Measurements from ENCODE around the gene DGLUCY. TPM values are rescaled to one million over a fixed set of nuclear protein-coding genes. Genes with fewer than 3 reads are reported as not detected.

The DGLUCY gene
- total and polyA plus RNA-seq, 11 donors: 53.7 to 234 (median 138) TPM

- H3K27me3 ChIP-seq: no peaks in the 10 kb centered on the region
- peaks cover 0 to 42% (median 24%) of the 10 kb centered on the region in 12 donors for H3K4me1 ChIP-seq
- peak overlapping the region in 1 of 12 donors; percentile 40 for H3K27ac ChIP-seq
- TF ChIP-seq POLR2A (IDR thresholded peaks at IDR 0.05) (no peak), CTCF (IDR thresholded peaks at IDR 0.05) (peak; percentile 77 to 96 (median 90))
- 51 to 60% (median 58%) methylated on average over 8 to 10 of the region's 10 CpGs for WGBS, 4 donors
- intact Hi-C loops (cut with DNase I): loop anchor here (1.0 to 10.0 kb wide), 10 partner anchors 108 to 271 kb away; partner anchors contain the start of gene RPS6KA5 (in 5 of the 10)
- H3K9me3 ChIP-seq: no peaks in the 10 kb centered on the region
- H3K4me3 ChIP-seq: no peak overlapping the region
- peak; percentile 80 to 86 (median 85) for DNase-seq
- ATAC-seq: peak in 3 of 4 donors; percentile 54 to 66 (median 58)
- peaks cover 0 to 84% (median 72%) of the 10 kb centered on the region in 9 donors for H3K36me3 ChIP-seq
Observed at GRCh38 chr14:91173221-91173670, 59.4 kb downstream of the DGLUCY start.

DNA sequence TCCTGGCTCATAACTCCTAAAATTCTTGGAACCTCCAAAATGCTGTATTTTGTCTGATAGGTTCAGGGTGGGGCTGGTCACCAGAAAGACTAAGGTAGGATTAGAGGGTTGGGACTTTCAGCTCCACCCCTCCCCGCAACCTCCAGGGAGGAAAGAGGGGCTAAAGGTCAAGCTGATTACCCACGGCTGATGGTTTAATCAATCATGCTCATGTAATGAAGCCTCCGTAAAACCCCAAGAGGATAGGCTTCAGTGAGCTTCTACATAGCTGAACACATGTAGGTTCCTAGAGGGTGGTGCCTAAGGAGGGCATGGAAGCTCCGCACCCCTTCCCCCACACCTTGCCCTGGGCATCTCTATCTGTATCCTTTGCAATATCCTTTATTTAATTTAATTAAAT is 60.0 kb downstream of the DGLUCY start:
- intact Hi-C loops (cut with DNase I): loop anchor here (1.0 to 10.0 kb wide), 10 partner anchors 109 to 272 kb away; partner anchors contain the start of gene RPS6KA5 (in 5 of the 10)
- TF ChIP-seq CTCF (IDR thresholded peaks at IDR 0.05) (no peak), POLR2A (IDR thresholded peaks at IDR 0.05) (no peak)
- H3K4me1 ChIP-seq: peaks cover 0 to 42% (median 24%) of the 10 kb centered on the region in 12 donors

DNA sequence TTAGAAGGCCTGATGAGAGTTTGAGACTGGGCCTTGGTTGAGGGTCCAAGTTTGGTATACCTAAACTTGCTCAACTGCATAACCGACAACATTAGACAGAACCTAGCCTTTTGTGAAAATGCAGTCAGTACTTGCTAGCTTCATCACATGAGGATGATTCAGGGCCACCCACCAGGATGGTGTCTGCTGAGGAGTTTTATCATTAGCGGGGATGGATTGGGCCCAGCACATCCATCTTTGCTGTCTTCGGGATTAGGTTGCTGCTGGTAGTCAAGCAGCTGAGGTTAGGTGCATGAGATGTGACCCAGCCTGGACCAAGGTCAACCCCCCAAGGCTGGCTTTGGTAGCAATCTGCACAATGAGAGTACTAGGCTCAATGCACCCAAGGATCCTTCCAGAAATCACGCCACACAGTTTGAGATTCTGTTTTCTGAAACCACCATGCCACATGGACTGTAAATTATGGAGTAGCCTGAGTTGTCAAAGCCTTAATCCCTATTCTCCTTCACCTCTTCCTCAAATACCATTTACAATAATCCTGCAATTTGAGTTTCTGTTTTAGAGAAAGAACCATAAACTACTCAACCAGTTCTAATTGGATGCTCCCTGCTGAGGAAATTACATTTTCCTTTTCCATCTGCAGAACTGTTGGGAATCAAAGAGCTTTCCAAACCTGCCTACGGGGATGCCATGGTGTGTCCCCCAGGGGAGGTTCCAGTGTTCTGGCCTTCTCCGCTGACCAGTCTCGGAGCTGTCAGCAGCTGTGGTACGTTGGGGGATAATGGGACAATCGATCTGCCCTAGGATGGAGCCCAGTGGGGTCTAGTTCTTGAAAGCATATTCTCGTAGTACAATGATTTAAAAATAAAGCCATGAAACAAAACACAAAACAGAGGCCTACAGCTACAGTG is 61.7 kb downstream of the DGLUCY start:
- 87 to 91% (median 89%) methylated on average over 9 to 10 of the region's 10 CpGs for WGBS, 4 donors
- no peak overlapping the region for H3K4me3 ChIP-seq
- no peak for TF ChIP-seq CTCF (IDR thresholded peaks at IDR 0.05)
- no peak for TF ChIP-seq POLR2A (IDR thresholded peaks at IDR 0.05)
- H3K36me3 ChIP-seq: peaks cover 0 to 82% (median 69%) of the 10 kb centered on the region in 9 donors
- intact Hi-C loops (cut with DNase I): loop anchor here in 8 of 10 donors (2.0 to 10.0 kb wide), 6 partner anchors 107 to 242 kb away; partner anchors contain the start of genes CCDC88C (in 2 of the 8) and RPS6KA5 (in 1 of the 8)
- no peaks in the 10 kb centered on the region for H3K9me3 ChIP-seq
- DNase-seq (no peak), ATAC-seq (no peak)
- peaks cover 0 to 32% (median 18%) of the 10 kb centered on the region in 12 donors for H3K4me1 ChIP-seq
- H3K27ac ChIP-seq: no peak overlapping the region
- H3K27me3 ChIP-seq: no peaks in the 10 kb centered on the region

More for the DNA sequence above, 60.0 kb downstream of the DGLUCY start:
- Histone ChIP-seq H3K4me3 (no peak overlapping the region), H3K27me3 (no peaks in the 10 kb centered on the region), H3K36me3 (peaks cover 0 to 84% (median 72%) of the 10 kb centered on the region in 9 donors), H3K9me3 (no peaks in the 10 kb centered on the region), H3K27ac (no peak overlapping the region)
- no peak for DNase-seq
- 63 to 86% (median 75%) methylated on average over 4 of the region's 4 CpGs for WGBS, 4 donors
- ATAC-seq: no peak
